Measurements from ENCODE around the gene TSHZ2.

DNA sequence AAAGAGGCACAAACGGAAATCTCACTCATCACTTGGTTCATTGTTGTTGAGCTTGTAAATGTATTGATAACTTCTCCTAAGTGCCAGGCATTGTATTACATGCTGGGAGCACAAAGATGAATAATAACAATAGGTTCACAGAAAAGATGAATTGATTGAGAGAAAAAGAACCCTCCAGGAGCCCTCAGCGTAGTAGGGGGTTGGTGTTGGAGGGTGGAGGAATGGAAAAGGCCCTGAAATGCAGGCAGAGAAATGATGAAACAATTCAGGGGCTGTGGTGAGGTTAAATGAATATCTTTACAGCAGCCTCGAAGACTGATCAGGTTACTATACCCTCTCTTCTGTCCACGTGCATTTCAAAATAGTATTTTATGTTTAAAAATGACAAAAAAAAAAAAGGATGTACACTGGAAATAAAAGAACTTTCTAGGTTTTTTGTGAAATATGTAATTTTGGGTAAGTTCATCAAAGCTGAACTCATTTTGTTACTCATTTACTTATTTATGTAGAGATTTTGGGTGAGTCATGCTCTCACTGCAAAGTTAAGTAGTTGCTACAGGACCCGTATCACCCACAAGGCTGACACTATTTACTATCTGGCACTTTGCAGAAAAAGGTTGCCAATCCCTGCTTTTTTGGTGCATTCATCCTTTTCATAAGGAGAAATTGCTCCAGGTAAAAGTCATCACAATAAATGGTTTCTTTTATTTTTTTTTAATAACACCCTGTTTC is 344.2 kb downstream of the TSHZ2 start:
- TF ChIP-seq POLR2AphosphoS5 (IDR thresholded peaks at IDR 0.05; ENCODE audit: low read depth, low read length) (no peak), POLR2A (IDR thresholded peaks at IDR 0.05; ENCODE audit: low read depth, low read length) (no peak), TAF1 (IDR thresholded peaks at IDR 0.05; ENCODE audit: borderline replicate concordance, low read depth, low read length) (no peak)

Measured in GM12892 (cell line).